Gastroesophageal sphincter (tissue), 3 donors: Measurements from ENCODE around the gene GRWD1.

Experiments used
- CTCF ChIP-seq, 4 experiments: fragments of 200-600 bp in 2 of 4; fragments of 450-650 bp in 2 of 4; sonication (generic) in 1 of 4; IDR thresholded peaks; one replicate each; pipeline ENCODE4 v1.5.1; 2017 to 2019; ENCODE audit warnings: antibody characterized with exemption in 4 of 4, mild to moderate bottlenecking in 2 of 4, moderate library complexity in 2 of 4
- EP300 ChIP-seq: sonication (generic); formaldehyde crosslinking; IDR thresholded peaks from one replicate; pipeline ENCODE4 v1.6.1; 2017; ENCODE audit warnings: antibody characterized with exemption, mild to moderate bottlenecking
- POLR2A ChIP-seq, 2 donors: fragments of 450-650 bp; IDR thresholded peaks; one replicate each; pipeline ENCODE4 v1.6.1; 2017; ENCODE audit warnings: antibody characterized with exemption in 2 of 2, mild to moderate bottlenecking in 2 of 2, moderate library complexity in 1 of 2
- POLR2AphosphoS5 ChIP-seq: sonication (generic); formaldehyde crosslinking; IDR thresholded peaks from one replicate; pipeline ENCODE4 v1.6.1; 2017; ENCODE audit warnings: antibody characterized with exemption

DNA sequence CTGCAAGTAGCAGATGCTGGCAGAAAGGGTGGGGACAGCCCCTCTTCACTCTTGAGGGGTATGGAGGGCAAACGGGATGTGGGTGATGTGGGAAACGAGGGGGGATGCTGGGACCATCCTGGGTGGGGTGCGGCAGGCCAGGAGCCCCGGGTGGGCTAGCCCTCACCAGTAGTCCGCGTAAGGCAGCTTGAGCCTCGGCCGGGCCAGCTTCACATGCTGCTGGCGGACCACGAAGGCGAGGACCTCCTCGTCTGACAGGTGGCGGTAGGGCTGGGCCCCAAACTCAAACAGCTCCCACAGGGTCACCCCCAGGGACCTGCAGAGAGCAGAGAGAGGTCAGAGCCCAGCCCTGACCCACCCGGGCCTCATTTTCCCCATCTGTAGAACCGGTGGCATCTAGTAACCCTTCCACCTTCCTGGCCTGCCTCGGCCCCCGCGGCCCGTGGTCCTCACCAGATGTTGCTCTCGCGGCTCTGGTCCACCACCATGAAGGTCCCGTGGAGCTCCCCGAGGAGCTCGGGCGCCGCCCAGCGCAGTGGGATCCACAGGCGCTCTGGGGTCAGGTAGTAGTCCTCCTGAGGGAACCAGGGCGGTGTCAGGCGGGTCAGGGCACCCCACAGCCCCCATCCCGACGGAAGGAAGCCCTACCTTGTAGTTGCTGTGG, 55.2 kb downstream of the GRWD1 start:
- no peak for TF ChIP-seq CTCF (IDR thresholded peaks at IDR 0.05)
- no peak for TF ChIP-seq POLR2A (IDR thresholded peaks at IDR 0.05)
- TF ChIP-seq POLR2AphosphoS5, result no peak
- no peak for TF ChIP-seq EP300
